HG02884 (cell line): ENCODE results near the gene SS18L1.
A peak's percentile ranks its signal among the peaks of the same experiment; 100 is the strongest.
"Not testable (repeated sequence)": the region's sequence is repeated elsewhere in the genome, so short reads cannot be mapped to it uniquely, and the experiment has no call there.

ENCODE experiments used
- ATAC-seq: cut with Tn5 transposase; IDR thresholded peaks from one replicate; pipeline ENCODE4 v1.9.1; 2021; ENCODE audit warnings: mild to moderate bottlenecking, moderate library complexity; ENCODE audit not compliant: unreplicated experiment

SS18L1 gene

GRCh38 chr20:62143081-62143956, at the start of gene SS18L1, which contains the start of gene PSMA7:
Gene SS18L1 (plus strand): TSS chr20:62143769. CDS start chr20:62143821, 52 bp downstream.
Gene PSMA7 (minus strand): TSS chr20:62143394. CDS start chr20:62143303, 91 bp downstream.
- ATAC-seq = peak; percentile 72

DNA sequence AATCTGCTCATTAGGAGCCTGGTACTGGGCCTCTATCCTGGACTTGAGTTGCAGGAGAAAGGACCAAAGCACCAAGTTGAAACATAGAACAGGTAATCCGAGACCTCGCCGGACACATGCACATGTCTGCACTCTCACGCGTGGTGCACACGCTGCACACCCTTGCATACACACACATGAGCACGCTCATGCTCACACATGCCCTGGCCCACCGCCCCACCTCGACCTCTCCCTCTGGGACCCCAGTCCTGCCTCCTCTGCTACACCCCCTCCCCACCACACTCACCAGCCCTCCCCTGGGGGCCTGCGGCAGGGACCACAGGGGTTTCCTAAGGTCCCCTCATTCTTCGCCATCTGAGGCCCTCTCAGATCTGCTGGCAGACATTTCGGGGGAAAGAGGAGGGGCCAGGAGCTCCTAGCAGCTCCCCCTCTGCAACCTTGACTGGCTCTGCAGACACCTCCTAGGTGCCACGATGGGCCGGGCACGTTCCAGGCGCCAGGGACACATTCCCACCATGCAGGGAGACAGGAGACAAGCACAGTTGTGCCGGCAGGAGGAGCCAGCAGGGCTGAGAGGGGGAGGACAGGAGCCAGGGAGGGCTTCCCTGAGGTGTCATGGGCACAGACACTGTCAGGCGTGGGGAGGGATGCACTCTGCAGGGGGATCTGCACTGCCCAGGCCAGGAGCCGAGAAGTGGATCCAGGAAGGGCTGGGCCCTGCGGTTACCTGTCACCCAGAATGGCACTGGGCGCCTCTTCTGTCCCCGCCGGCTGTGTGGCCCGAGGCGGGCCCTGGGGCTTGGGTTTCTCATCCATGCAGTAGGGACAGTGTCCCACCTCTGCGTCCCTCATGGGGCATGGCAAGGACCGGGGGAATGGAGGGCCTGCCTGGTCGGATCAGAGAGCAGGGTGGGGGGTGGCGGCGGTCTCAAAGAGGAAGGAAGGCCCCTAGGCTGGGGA, 46.9 kb upstream of the SS18L1 start:
- ATAC-seq = no peak

DNA sequence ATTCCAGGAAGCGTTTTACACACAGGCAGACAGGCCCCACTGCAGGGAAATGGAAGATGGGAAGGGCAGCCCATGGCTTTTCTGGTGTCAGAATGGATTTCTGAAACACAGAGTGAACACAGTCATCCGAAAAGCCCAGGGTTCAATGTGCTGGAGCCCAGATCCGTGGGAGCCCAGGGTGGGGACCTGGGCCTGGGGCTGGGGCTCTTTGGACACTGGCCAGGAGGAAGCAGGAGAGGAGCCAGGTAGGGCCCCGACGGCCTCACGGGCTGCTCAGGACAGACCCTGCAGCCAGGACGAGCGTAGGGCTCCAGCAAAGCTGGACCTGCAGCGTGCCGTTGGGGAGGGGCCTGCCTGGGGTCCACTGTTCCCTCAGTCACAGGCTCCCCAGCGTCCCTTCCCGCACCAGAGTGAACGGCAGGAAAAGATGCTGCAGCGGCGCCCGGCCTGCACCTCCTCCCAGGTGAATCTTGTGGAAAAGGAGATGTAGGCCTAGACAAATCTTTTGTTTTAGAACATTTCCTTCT, 45.6 kb upstream of the SS18L1 start:
- ATAC-seq = no peak

GRCh38 chr20:62101078-62101477, 42.5 kb upstream of the SS18L1 start:
- ATAC-seq = no peak

DNA sequence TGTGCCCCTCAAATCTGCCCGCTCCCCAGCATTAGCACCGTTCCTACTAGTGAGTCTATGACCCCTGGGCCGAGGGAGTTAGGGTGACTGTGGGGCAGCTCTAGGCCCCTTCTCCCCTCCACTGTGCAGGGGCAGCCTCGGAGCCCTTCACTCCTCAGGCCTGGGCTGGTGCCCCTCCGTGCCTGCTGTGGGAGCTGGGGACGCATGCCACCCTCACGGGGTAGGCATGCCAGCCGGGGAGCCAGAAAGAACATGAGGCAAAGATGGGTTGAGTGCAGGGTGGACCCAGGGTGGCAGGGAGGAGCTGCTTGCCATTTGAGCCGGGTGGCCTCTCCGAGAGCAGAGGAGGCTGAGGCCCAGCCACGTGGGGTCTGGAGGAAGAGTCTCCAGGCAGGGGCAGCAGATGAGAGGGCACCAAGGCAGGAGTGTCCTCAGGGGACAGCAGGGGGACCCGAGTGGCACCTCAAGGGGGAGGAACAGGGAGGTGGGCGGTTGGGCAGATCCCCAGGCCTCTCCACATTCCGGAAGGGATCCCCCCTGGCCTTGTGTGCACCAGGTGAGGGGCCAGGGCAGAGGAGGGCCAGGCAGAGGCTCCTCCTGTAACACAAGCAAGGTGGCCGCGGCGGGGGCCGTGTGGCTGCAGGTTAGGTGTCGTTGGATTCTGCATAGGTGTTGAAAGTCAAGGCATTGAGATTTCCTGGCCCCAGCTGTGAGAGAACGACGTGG, 39.9 kb upstream of the SS18L1 start:
- ATAC-seq = no peak

DNA sequence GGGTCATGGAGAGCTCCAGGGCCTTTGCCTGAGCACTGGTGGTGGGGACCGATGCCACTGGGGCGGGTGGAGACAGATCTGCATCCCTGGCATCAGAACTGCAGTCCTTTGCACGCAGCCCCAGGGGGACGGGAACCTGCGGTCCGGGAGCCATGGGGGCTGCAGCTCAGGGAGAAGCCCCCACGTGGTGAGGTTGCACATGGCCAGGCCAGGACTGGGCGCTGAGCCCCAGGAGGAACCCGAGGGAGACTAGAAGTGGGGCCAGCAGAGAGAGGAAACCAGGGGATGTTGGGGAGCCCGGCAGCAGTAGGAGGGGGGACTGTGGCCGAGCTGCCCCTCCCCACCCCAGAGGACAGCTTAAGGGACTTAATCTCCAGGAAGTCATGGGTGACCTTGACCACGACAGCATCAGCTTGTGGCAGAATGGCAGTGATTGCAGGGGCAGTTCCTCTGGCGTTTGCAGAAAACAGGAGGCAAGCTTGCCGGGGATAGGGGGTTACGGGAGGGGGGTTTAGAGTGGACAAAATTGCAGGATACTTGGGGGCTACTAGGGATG, 39.3 kb upstream of the SS18L1 start:
- ATAC-seq = no peak

GRCh38 chr20:62104791-62105345, 38.7 kb upstream of the SS18L1 start:
- no peak for ATAC-seq

- no peak for ATAC-seq
Measured at GRCh38 chr20:62105592-62105991, 38.0 kb upstream of the SS18L1 start.

DNA sequence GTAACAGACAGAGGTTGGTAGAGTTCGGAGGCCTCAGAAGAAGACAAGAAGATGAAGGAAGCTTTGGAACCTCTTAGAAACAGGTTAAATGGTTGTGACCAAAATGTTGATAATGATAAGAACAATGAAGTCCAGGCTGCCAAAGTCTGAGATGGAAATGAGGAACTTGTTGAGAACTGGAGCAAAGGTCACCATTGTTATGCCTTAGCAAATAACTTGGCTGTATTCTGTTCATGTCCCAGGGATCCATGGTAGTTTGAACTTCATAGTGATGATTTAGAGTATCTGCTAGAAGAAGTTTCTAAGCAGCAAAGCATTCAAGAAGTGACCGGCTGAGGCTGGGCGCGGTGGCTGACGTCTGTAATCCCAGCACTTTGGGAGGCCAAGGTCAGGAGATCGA, 32.4 kb upstream of the SS18L1 start:
- no peak for ATAC-seq

GRCh38 chr20:62112368-62112767, 31.2 kb upstream of the SS18L1 start:
- no peak for ATAC-seq

GRCh38 chr20:62114894-62115293, 28.7 kb upstream of the SS18L1 start:
- ATAC-seq = no peak

- not testable (repeated sequence) for ATAC-seq
Measured at GRCh38 chr20:62115800-62116407, 27.7 kb upstream of the SS18L1 start.

DNA sequence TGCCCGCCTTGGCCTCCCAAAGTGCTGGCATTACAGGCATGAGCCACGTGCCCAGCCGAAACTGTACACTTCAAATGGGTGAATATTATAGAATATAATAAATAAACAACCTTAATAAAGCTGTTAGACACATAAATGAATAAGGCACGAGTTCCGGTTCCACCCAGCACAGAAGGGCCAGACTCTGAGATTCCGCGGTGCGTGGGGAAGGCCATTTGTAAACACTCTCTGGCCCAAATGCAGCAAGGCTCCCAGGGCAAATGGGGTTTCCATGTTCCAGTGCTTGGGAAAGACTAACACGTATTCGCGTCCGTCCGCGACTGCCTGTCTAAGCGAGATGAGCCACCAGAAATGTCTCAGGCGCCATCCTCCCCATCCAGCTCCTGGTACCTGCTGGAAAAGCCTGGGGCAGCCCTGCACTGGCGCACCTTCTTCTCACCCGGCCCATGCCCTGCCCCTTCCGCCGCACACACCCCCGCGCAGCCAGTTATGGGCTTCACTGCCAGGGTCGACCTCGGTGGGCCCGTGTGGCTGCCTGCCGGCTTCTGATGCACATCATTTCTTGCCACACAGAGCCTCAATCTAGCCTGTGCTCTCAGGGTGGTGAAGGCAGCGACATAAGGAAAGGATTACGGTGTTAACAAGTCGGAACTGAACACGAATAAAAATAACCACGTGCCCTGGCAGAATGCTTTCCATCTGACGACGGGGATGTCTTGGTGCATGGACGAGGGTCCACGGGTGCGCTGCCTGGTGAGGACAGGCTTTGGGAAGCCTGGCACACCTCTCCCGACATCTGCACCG, 26.8 kb upstream of the SS18L1 start:
- no peak for ATAC-seq

DNA sequence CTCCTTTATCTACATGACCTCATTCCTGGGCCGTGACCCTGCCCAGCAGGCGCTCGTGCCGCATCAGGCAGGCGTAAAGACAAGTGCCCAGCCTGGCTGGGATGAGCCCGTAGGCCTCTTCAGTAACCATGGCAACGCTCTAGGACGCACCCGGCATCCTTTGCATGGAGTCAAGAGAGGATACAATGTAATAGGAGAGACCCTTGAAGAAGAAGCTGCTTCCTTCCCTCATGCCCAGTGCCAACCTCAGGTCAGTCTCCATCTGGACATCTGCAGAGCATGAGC, 26.3 kb upstream of the SS18L1 start:
- no peak for ATAC-seq

- ATAC-seq = no peak
Measured at GRCh38 chr20:62117658-62118057, 25.9 kb upstream of the SS18L1 start.

DNA sequence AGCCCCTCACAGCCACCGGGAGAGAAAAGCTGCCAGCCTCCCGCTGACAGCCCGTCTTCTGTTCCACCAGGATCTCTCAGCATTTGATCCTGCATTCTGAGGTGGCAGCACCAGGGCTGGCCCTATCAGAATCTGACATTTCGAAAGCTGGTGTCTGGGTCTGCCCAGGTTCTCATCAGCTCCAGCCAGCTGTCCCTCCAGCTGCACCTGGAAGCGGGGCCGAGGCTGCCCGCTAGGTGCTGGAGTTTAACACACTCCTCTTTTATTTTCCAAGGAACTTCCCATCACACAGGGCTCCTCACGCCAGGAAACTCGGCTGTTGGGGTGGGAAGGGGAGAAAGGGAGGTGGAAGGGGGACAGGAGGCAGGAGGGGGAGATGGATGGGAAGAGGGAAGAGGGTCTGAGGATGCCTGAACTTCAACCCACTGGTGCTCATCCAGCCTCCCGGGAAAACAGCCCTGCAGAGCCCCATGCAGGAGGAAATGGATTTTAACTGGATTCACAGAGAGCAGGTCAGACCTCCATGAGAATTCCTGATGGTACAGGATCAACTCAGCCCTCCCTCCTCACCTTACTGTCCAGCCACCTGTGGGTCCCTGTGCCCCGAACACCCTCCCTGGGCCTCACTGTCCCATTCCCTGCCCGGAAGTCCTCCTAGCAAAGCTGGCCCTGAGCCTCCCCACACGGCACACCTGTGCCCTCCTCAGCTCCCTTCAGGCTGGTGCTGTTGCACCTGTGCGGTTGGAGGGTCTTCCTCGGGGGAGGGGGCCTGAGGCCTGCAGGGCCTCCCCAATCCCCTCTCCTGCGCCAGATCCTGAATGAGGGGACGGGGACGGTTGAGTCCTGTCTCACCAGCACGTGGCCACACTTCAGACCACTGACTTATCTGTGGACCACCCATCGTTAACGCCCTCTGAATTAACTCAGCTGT, 25.2 kb upstream of the SS18L1 start:
- no peak for ATAC-seq

- no peak for ATAC-seq
Measured at GRCh38 chr20:62119115-62119514, 24.5 kb upstream of the SS18L1 start.
